ENCODE data around the gene DHRS7B.

Gene DHRS7B

GRCh38 chr17:21194703-21195102 is 67.9 kb downstream of the DHRS7B start:
- no peak for TF ChIP-seq CTCF (IDR thresholded peaks at IDR 0.05; ENCODE audit: control insufficient read depth, extremely low read depth, insufficient read depth)
- no peak overlapping the region for H3K4me3 ChIP-seq (ENCODE audit: low read depth, low read length)
- DNase-seq (ENCODE audit: low read depth) = no peak

- H3K4me3 ChIP-seq (ENCODE audit: low read depth, low read length) = no peak overlapping the region
- DNase-seq (ENCODE audit: low read depth) = no peak
- no peak for TF ChIP-seq CTCF (IDR thresholded peaks at IDR 0.05; ENCODE audit: control insufficient read depth, extremely low read depth, insufficient read depth)
Measured at GRCh38 chr17:21196126-21196525, 69.4 kb downstream of the DHRS7B start.

- no peak for TF ChIP-seq CTCF (IDR thresholded peaks at IDR 0.05; ENCODE audit: control insufficient read depth, extremely low read depth, insufficient read depth)
- DNase-seq (ENCODE audit: low read depth) = no peak
- no peak overlapping the region for H3K4me3 ChIP-seq (ENCODE audit: low read depth, low read length)
Measured at GRCh38 chr17:21198411-21198810, 71.6 kb downstream of the DHRS7B start.

GRCh38 chr17:21199311-21199710 is 72.5 kb downstream of the DHRS7B start:
- DNase-seq (ENCODE audit: low read depth) = no peak
- no peak for TF ChIP-seq CTCF (IDR thresholded peaks at IDR 0.05; ENCODE audit: control insufficient read depth, extremely low read depth, insufficient read depth)
- no peak overlapping the region for H3K4me3 ChIP-seq (ENCODE audit: low read depth, low read length)

- no peak for DNase-seq (ENCODE audit: low read depth)
- no peak for TF ChIP-seq CTCF (IDR thresholded peaks at IDR 0.05; ENCODE audit: control insufficient read depth, extremely low read depth, insufficient read depth)
- H3K4me3 ChIP-seq (ENCODE audit: low read depth, low read length) = no peak overlapping the region
Measured at GRCh38 chr17:21199856-21200255, 73.1 kb downstream of the DHRS7B start.

GRCh38 chr17:21200590-21201297 is 74.0 kb downstream of the DHRS7B start:
- DNase-seq (ENCODE audit: low read depth) = peak; percentile 72
- H3K4me3 ChIP-seq (ENCODE audit: low read depth, low read length) = peak overlapping the region; percentile 33
- no peak for TF ChIP-seq CTCF (IDR thresholded peaks at IDR 0.05; ENCODE audit: control insufficient read depth, extremely low read depth, insufficient read depth)

- peak overlapping the region; percentile 33 for H3K4me3 ChIP-seq (ENCODE audit: low read depth, low read length)
- TF ChIP-seq CTCF (IDR thresholded peaks at IDR 0.05; ENCODE audit: control insufficient read depth, extremely low read depth, insufficient read depth) = no peak
- DNase-seq (ENCODE audit: low read depth) = no peak
Measured at GRCh38 chr17:21201298-21201595, 74.5 kb downstream of the DHRS7B start.
